Lung microvascular endothelial cell (primary cell): ENCODE results near the gene SLC30A4. TPM values are rescaled to one million over a fixed set of nuclear protein-coding genes. Genes with fewer than 3 reads are reported as not detected.
A peak's percentile ranks its signal among the peaks of the same experiment; 100 is the strongest.
"Not testable (repeated sequence)": the region's sequence is repeated elsewhere in the genome, so short reads cannot be mapped to it uniquely, and the experiment has no call there.

Experiments used
- DNase-seq, 2 donors: peaks; one replicate each; pipeline versions ENCODE4 v3.0.0 to v3.0.0-alpha.2; 2010; ENCODE audit warnings: low read depth in 2 of 2
- total RNA-seq: library from RNA; depleted of rRNA; stranded (reverse); fragments of >200 nt; gene quantifications from 2 replicates; pipeline ENCODE4 v1.2.1, GENCODE V29; 2014

The SLC30A4 gene
- total RNA-seq, 1 donor from 2014 or later = 6.5 TPM

GRCh38 chr15:45507143-45507542 is 15.4 kb downstream of the SLC30A4 start:
- DNase-seq = not testable (repeated sequence)

GRCh38 chr15:45499426-45499825 is 23.1 kb downstream of the SLC30A4 start:
- DNase-seq = peak in 1 of 2 donors; percentile 15

GRCh38 chr15:45498701-45499100 is 23.9 kb downstream of the SLC30A4 start:
- no peak for DNase-seq

GRCh38 chr15:45497261-45497660 is 25.3 kb downstream of the SLC30A4 start:
- no peak for DNase-seq

- DNase-seq = no peak
Observed at GRCh38 chr15:45496658-45497057, 25.9 kb downstream of the SLC30A4 start.

GRCh38 chr15:45495588-45495987 is 27.0 kb downstream of the SLC30A4 start:
- no peak for DNase-seq

- DNase-seq = no peak
Observed at GRCh38 chr15:45489690-45490238, 32.8 kb downstream of the SLC30A4 start.

- DNase-seq = no peak
Observed at GRCh38 chr15:45486317-45486716, 36.2 kb downstream of the SLC30A4 start.

- DNase-seq = no peak
Observed at GRCh38 chr15:45481135-45481534, 41.4 kb downstream of the SLC30A4 start.

GRCh38 chr15:45476410-45476809 is 46.1 kb downstream of the SLC30A4 start:
- DNase-seq = no peak

- DNase-seq = no peak
Observed at GRCh38 chr15:45474799-45475198, 47.8 kb downstream of the SLC30A4 start.

GRCh38 chr15:45473068-45473467 is 49.5 kb downstream of the SLC30A4 start:
- DNase-seq = no peak

GRCh38 chr15:45471151-45471550 is 51.4 kb downstream of the SLC30A4 start:
- no peak for DNase-seq

GRCh38 chr15:45469441-45469840 is 53.1 kb downstream of the SLC30A4 start:
- DNase-seq = no peak

- no peak for DNase-seq
Observed at GRCh38 chr15:45469027-45469426, 53.5 kb downstream of the SLC30A4 start.

GRCh38 chr15:45468294-45468693 is 54.3 kb downstream of the SLC30A4 start:
- DNase-seq = no peak

GRCh38 chr15:45458746-45459403 is 63.7 kb downstream of the SLC30A4 start:
- DNase-seq = peak; percentile 47 to 59

GRCh38 chr15:45457641-45458539 is 64.7 kb downstream of the SLC30A4 start:
- DNase-seq = peak; percentile 72 to 85

- no peak for DNase-seq
Observed at GRCh38 chr15:45457220-45457619, 65.3 kb downstream of the SLC30A4 start.

- DNase-seq = peak; percentile 38 to 99
Observed at GRCh38 chr15:45456212-45457106, 66.1 kb downstream of the SLC30A4 start.

GRCh38 chr15:45454814-45455213 is 67.7 kb downstream of the SLC30A4 start:
- peak in 1 of 2 donors; percentile 92 for DNase-seq
